Suprapubic skin (tissue), 4 donors: ENCODE data around the gene LRRC42. TPM values are rescaled to one million over a fixed set of nuclear protein-coding genes. Genes with fewer than 3 reads are reported as not detected.

ENCODE experiments used
- DNase-seq, 2 donors: peaks; one replicate each; pipeline ENCODE4 v3.0.0-alpha.2; 2019; ENCODE audit warnings: low spot score in 2 of 2
- H3K27ac ChIP-seq: fragments of 200-600 bp; sonication (generic); one replicate; pipeline ENCODE4 v1.5.1; 2019
- H3K27me3 ChIP-seq: fragments of 200-600 bp; sonication (generic); one replicate; pipeline ENCODE4 v1.5.1; 2019
- H3K36me3 ChIP-seq: fragments of 200-600 bp; sonication (generic); one replicate; pipeline ENCODE4 v1.5.1; 2019
- H3K4me1 ChIP-seq: fragments of 200-600 bp; sonication (generic); one replicate; pipeline ENCODE4 v1.5.1; 2019
- H3K4me3 ChIP-seq: fragments of 200-600 bp; sonication (generic); one replicate; pipeline ENCODE4 v1.5.1; 2019; ENCODE audit warnings: mild to moderate bottlenecking
- H3K9me3 ChIP-seq: fragments of 200-600 bp; sonication (generic); one replicate; pipeline ENCODE4 v1.5.1; 2019
- EP300 ChIP-seq: sonication (generic); formaldehyde crosslinking; IDR thresholded peaks from one replicate; pipeline ENCODE4 v1.6.1; 2017; ENCODE audit warnings: antibody characterized with exemption
- POLR2A ChIP-seq, 2 donors: fragments of 450-650 bp; IDR thresholded peaks; one replicate each; pipeline ENCODE4 v1.6.1; 2017; ENCODE audit warnings: antibody characterized with exemption in 2 of 2, mild to moderate bottlenecking in 2 of 2, moderate library complexity in 2 of 2
- POLR2AphosphoS5 ChIP-seq, 3 donors: sonication (generic); formaldehyde crosslinking; IDR thresholded peaks; one replicate each; pipeline ENCODE4 v1.6.1; 2017; ENCODE audit warnings: antibody characterized with exemption in 3 of 3
- WGBS: methylation state at CpG from one replicate; pipeline ENCODE4 v1.1.5; 2018; 5-methylcytosine and 5-hydroxymethylcytosine counted together
- total RNA-seq, 4 donors: library from RNA; depleted of rRNA; stranded (reverse); fragments of >200 nt; gene quantifications; one replicate each; pipeline ENCODE4 v1.1.0, GENCODE V29; 2016
- TF ChIP-seq, protein P1 (sequence below), 2 donors: fragments of 200-600 bp in 1 of 2; fragments of 450-650 bp in 1 of 2; sonication (generic) in 1 of 2; IDR thresholded peaks; one replicate each; pipeline ENCODE4 v1.5.1; 2016 to 2019; ENCODE audit warnings: antibody characterized with exemption in 2 of 2, mild to moderate bottlenecking in 1 of 2, moderate library complexity in 1 of 2

Gene LRRC42
- total RNA-seq, 4 donors from 2014 or later, result 22.2 to 31.1 (median 28.3) TPM

- TF ChIP-seq POLR2A (IDR thresholded peaks at IDR 0.05) (no peak), POLR2AphosphoS5 (IDR thresholded peaks at IDR 0.05) (no peak)
- no peak for DNase-seq
- 70% methylated on average over 7 of the region's 7 CpGs for WGBS
- H3K27ac ChIP-seq, result no peak overlapping the region
- no peaks in the 10 kb centered on the region for H3K36me3 ChIP-seq
- H3K27me3 ChIP-seq, result no peaks in the 10 kb centered on the region
- peaks cover 10% of the 10 kb centered on the region for H3K4me1 ChIP-seq
- no peak overlapping the region for H3K4me3 ChIP-seq
- H3K9me3 ChIP-seq, result no peaks in the 10 kb centered on the region
Observed at GRCh38 chr1:53902235-53903138, 43.7 kb upstream of the LRRC42 start.

GRCh38 chr1:53905509-53905908, 40.6 kb upstream of the LRRC42 start:
- no peak for DNase-seq
- no peak overlapping the region for H3K27ac ChIP-seq

DNA sequence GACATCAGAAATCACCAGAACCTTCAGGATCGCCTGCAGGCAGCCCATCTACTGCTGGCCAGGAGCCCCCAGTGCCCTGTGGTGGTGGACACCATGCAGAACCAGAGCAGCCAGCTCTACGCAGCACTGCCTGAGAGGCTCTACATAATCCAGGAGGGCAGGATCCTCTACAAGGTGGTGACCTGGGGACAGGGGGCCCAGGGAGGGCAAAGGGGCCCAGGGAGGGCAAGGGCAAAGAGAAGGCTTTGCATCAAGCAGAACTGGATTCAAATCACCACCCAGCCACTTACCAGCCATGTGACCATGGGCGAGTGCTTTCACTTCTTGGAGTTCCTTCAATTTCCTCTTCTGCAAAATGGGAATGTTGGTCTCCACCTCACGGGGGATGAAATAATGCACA, 40.0 kb upstream of the LRRC42 start:
- no peaks in the 10 kb centered on the region for H3K27me3 ChIP-seq
- H3K36me3 ChIP-seq, result no peaks in the 10 kb centered on the region
- TF ChIP-seq POLR2AphosphoS5 (IDR thresholded peaks at IDR 0.05) (no peak), POLR2A (IDR thresholded peaks at IDR 0.05) (no peak), EP300 (no peak)
- TF ChIP-seq, protein P1, sequence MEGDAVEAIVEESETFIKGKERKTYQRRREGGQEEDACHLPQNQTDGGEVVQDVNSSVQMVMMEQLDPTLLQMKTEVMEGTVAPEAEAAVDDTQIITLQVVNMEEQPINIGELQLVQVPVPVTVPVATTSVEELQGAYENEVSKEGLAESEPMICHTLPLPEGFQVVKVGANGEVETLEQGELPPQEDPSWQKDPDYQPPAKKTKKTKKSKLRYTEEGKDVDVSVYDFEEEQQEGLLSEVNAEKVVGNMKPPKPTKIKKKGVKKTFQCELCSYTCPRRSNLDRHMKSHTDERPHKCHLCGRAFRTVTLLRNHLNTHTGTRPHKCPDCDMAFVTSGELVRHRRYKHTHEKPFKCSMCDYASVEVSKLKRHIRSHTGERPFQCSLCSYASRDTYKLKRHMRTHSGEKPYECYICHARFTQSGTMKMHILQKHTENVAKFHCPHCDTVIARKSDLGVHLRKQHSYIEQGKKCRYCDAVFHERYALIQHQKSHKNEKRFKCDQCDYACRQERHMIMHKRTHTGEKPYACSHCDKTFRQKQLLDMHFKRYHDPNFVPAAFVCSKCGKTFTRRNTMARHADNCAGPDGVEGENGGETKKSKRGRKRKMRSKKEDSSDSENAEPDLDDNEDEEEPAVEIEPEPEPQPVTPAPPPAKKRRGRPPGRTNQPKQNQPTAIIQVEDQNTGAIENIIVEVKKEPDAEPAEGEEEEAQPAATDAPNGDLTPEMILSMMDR (IDR thresholded peaks at IDR 0.05), result no peak
- H3K4me3 ChIP-seq, result no peak overlapping the region
- H3K4me1 ChIP-seq, result no peaks in the 10 kb centered on the region
- H3K9me3 ChIP-seq, result no peaks in the 10 kb centered on the region
- no peak overlapping the region for H3K27ac ChIP-seq
- 87% methylated on average over 3 of the region's 4 CpGs for WGBS
- DNase-seq, result no peak

More at GRCh38 chr1:53905509-53905908, 40.6 kb upstream of the LRRC42 start:
- no peaks in the 10 kb centered on the region for H3K4me1 ChIP-seq
- H3K27me3 ChIP-seq, result no peaks in the 10 kb centered on the region
- no peaks in the 10 kb centered on the region for H3K9me3 ChIP-seq
- WGBS, result 87% methylated on average over 5 of the region's 8 CpGs
- TF ChIP-seq POLR2AphosphoS5 (IDR thresholded peaks at IDR 0.05), result no peak
- no peak for TF ChIP-seq EP300
- TF ChIP-seq, protein P1 (IDR thresholded peaks at IDR 0.05), result no peak
- no peak for TF ChIP-seq POLR2A (IDR thresholded peaks at IDR 0.05)
- no peak overlapping the region for H3K4me3 ChIP-seq
- H3K36me3 ChIP-seq, result no peaks in the 10 kb centered on the region

DNA sequence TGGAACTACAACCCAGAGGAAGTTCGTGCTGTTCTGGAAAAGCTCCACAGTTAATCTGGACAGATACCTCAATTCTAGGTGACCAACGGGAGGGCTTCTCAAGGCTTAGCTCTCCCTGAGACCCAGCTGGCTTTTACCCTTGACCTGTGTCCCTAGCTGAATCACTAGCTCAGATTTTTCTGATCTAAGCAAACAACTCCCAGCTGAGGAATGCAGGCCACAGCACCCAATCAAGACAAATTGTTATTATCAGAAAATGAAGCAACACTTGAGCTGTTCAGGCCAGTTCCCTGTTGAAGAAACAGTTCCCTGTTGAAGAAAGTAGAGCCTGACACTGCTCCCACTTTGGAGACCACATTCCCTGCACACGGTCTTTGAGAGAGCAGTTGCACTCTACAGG, 36.2 kb upstream of the LRRC42 start:
- Histone ChIP-seq H3K27ac (no peak overlapping the region), H3K4me1 (no peaks in the 10 kb centered on the region), H3K4me3 (no peak overlapping the region), H3K36me3 (peaks cover 15% of the 10 kb centered on the region), H3K27me3 (no peaks in the 10 kb centered on the region), H3K9me3 (no peaks in the 10 kb centered on the region)
- TF ChIP-seq, protein P1 (IDR thresholded peaks at IDR 0.05), result no peak
- TF ChIP-seq EP300, result no peak
- no peak for TF ChIP-seq POLR2A (IDR thresholded peaks at IDR 0.05)
- no peak for TF ChIP-seq POLR2AphosphoS5 (IDR thresholded peaks at IDR 0.05)
- 85% methylated on average over 3 of the region's 3 CpGs for WGBS
- DNase-seq, result no peak

- Histone ChIP-seq H3K36me3 (peaks cover 22% of the 10 kb centered on the region), H3K9me3 (no peaks in the 10 kb centered on the region), H3K4me1 (no peaks in the 10 kb centered on the region), H3K27me3 (no peaks in the 10 kb centered on the region), H3K4me3 (no peak overlapping the region), H3K27ac (no peak overlapping the region)
- no peak for DNase-seq
- 95% methylated on average over 4 of the region's 4 CpGs for WGBS
- TF ChIP-seq, protein P1 (IDR thresholded peaks at IDR 0.05), result no peak
- TF ChIP-seq POLR2AphosphoS5 (IDR thresholded peaks at IDR 0.05), result no peak
- no peak for TF ChIP-seq POLR2A (IDR thresholded peaks at IDR 0.05)
- TF ChIP-seq EP300, result no peak
Observed at GRCh38 chr1:53911442-53911841, 34.7 kb upstream of the LRRC42 start.
